Activated CD8-positive, alpha-beta T cell treated with anti-CD3 and anti-CD28 coated beads for 36 hours (primary cell): ENCODE data around the gene ANKMY1. TPM values are rescaled to one million over a fixed set of nuclear protein-coding genes. Genes with fewer than 3 reads are reported as not detected.

Experiments used
- microRNA-seq: library from miRNA; unstranded; fragments of <30 nt; microRNA quantifications from one replicate; pipeline ENCODE4 v1.2.0, GENCODE V29; 2022; ENCODE audit warnings: borderline microRNAs expressed, borderline replicate concordance
- total RNA-seq, 2 experiments: library from RNA; stranded (reverse); gene quantifications; one replicate each; pipeline ENCODE4 v1.2.3, GENCODE V29; 2021

ANKMY1 gene
- total RNA-seq, 2 experiments from 2014 or later: 14.5 to 18.6 TPM

Small RNA genes lying within 50 kb of the gene (microRNA-seq; reads per million reads assigned to microRNA genes)
- 13.0 reads per million, percentile 39 among the genes with 10 or more reads in this experiment for gene MIR149

Other genes starting within 250 kb of the ANKMY1 start
- 1 to 10 TPM in 1 of 2 experiments, under 1 TPM in 1; 0.83 to 1.2 TPM for gene GPC1, start 122.3 kb downstream of the ANKMY1 start, total RNA-seq
- gene DUSP28, start 2.4 kb upstream of the ANKMY1 start, total RNA-seq: 1 to 10 TPM; 4.5 to 6.2 TPM
- gene RNPEPL1, start 10.5 kb upstream of the ANKMY1 start, total RNA-seq: 10 to 100 TPM; 39.1 to 40.5 TPM
- gene CAPN10, start 28.7 kb upstream of the ANKMY1 start, total RNA-seq: 10 to 100 TPM; 26.8 to 29.1 TPM
- 10 to 100 TPM; 14.4 to 14.6 TPM for gene GPR35, start 67.5 kb upstream of the ANKMY1 start, total RNA-seq
- gene AQP12B, start 124.9 kb upstream of the ANKMY1 start, total RNA-seq: not detected
- gene AQP12A, start 133.9 kb upstream of the ANKMY1 start, total RNA-seq: not detected